OCI-LY1 (cell line): Measurements from ENCODE around the gene CX3CL1.

Source experiments
- H2AFZ ChIP-seq: fragments of 200-600 bp; sonication (generic), shearing (Covaris generic); 2 replicates; pipeline ENCODE4 v1.6.0; 2014; ENCODE audit warnings: antibody characterized with exemption, mild to moderate bottlenecking, low read length
- H3F3A ChIP-seq: fragments of 200-600 bp; sonication (generic), shearing (Covaris generic); 2 replicates; pipeline ENCODE4 v1.6.0; 2014; ENCODE audit warnings: mild to moderate bottlenecking, antibody characterized with exemption, low read length, moderate library complexity; ENCODE audit not compliant: insufficient read depth
- H3K27ac ChIP-seq: fragments of 200-600 bp; sonication (generic); 2 replicates; pipeline ENCODE4 v1.5.1; 2014; ENCODE audit warnings: low read length, mixed run types, mild to moderate bottlenecking, low read depth; ENCODE audit not compliant: poor library complexity, severe bottlenecking
- H3K27me3 ChIP-seq: fragments of 200-600 bp; sonication (generic); 2 replicates; pipeline ENCODE4 v1.6.0; 2014; ENCODE audit warnings: antibody characterized with exemption, mild to moderate bottlenecking, low read length, moderate library complexity; ENCODE audit not compliant: insufficient read depth
- H3K36me3 ChIP-seq: fragments of 200-600 bp; sonication (generic); 2 replicates; pipeline ENCODE4 v1.6.1; 2014; ENCODE audit warnings: mild to moderate bottlenecking, antibody characterized with exemption, low read length, moderate library complexity, mixed read lengths; ENCODE audit not compliant: insufficient read depth
- H3K4me1 ChIP-seq: fragments of 200-600 bp; sonication (generic); 2 replicates; pipeline ENCODE4 v1.5.1; 2014; ENCODE audit warnings: mild to moderate bottlenecking, low read length, moderate library complexity; ENCODE audit not compliant: insufficient read depth, severe bottlenecking
- H3K4me2 ChIP-seq: fragments of 200-600 bp; sonication (generic), shearing (Covaris generic); 2 replicates; pipeline ENCODE4 v1.6.1; 2014; ENCODE audit warnings: low read length
- H3K4me3 ChIP-seq: fragments of 200-600 bp; sonication (generic); 2 replicates; pipeline ENCODE4 v1.5.1; 2014; ENCODE audit warnings: low read length, low read depth, mild to moderate bottlenecking, mixed read lengths; ENCODE audit not compliant: poor library complexity, severe bottlenecking
- H3K79me2 ChIP-seq: fragments of 200-600 bp; shearing (Covaris generic); 2 replicates; pipeline ENCODE4 v1.6.1; 2016; ENCODE audit warnings: mixed run types, low read length, mixed read lengths; ENCODE audit not compliant: insufficient read depth
- H3K9ac ChIP-seq: fragments of 200-600 bp; sonication (generic), shearing (Covaris generic); 2 replicates; pipeline ENCODE4 v1.6.1; 2014; ENCODE audit warnings: mild to moderate bottlenecking, low read length, mixed read lengths
- H3K9me2 ChIP-seq: fragments of 200-600 bp; sonication (generic), shearing (Covaris generic); 2 replicates; pipeline ENCODE4 v1.6.1; 2014; ENCODE audit warnings: low read depth, mild to moderate bottlenecking, low read length, mixed read lengths
- H3K9me3 ChIP-seq: fragments of 200-600 bp; shearing (Covaris generic); 2 replicates; pipeline ENCODE4 v1.6.1; 2014; ENCODE audit warnings: low read length, mixed read lengths
- H4K20me1 ChIP-seq: fragments of 200-600 bp; sonication (generic), shearing (Covaris generic); 2 replicates; pipeline ENCODE4 v1.6.0; 2016; ENCODE audit warnings: mild to moderate bottlenecking, low read length; ENCODE audit not compliant: insufficient read depth
- EZH2 ChIP-seq: fragments of 200-600 bp; sonication (generic), shearing (Covaris generic); IDR thresholded peaks from 2 replicates; pipeline ENCODE4 v1.8.0; 2017; ENCODE audit warnings: borderline replicate concordance, mixed run types, mild to moderate bottlenecking, antibody characterized with exemption, low read length, moderate library complexity, mixed read lengths
- TF ChIP-seq, protein P1 (sequence below): fragments of 200-600 bp; sonication (generic), shearing (Covaris generic); IDR thresholded peaks from 2 replicates; pipeline ENCODE4 v1.5.1; 2017; ENCODE audit warnings: mild to moderate bottlenecking, antibody characterized with exemption, low read length, moderate library complexity, mixed read lengths

Gene CX3CL1

DNA sequence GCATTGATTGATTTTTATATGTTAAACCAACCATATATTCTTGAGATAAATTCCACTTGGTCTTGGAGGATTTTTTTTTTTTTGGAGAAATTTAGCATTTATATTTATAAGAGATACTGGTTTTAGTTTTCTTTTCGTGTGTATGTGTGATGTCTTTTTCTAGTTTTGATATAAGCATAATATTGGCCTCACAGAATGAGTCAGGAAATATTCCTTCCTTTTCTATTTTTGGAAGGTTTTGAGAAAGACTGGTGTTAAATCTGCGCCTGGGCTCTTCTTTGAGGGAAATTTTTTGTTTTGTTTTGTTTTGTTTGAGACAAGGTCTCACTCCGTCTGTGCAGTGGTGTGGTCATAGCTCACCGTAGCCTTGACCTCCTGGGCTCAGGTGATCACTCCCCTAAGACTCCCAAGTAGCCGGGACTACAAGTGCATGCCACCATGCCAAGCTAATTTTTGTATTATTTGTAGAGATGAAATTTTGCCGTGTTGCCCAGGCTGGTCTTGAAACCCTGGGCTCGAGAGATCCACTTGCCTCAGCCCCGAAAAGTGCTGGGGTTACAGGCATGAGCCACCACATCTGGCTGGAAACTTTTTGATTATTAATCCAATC, 42.5 kb upstream of the CX3CL1 start:
- TF ChIP-seq, protein P1, sequence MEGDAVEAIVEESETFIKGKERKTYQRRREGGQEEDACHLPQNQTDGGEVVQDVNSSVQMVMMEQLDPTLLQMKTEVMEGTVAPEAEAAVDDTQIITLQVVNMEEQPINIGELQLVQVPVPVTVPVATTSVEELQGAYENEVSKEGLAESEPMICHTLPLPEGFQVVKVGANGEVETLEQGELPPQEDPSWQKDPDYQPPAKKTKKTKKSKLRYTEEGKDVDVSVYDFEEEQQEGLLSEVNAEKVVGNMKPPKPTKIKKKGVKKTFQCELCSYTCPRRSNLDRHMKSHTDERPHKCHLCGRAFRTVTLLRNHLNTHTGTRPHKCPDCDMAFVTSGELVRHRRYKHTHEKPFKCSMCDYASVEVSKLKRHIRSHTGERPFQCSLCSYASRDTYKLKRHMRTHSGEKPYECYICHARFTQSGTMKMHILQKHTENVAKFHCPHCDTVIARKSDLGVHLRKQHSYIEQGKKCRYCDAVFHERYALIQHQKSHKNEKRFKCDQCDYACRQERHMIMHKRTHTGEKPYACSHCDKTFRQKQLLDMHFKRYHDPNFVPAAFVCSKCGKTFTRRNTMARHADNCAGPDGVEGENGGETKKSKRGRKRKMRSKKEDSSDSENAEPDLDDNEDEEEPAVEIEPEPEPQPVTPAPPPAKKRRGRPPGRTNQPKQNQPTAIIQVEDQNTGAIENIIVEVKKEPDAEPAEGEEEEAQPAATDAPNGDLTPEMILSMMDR, result no peak
- no peak for TF ChIP-seq EZH2
- no peaks in the 10 kb centered on the region for H4K20me1 ChIP-seq
- H2AFZ ChIP-seq, result no peak overlapping the region
- no peak overlapping the region for H3K4me3 ChIP-seq
- H3K9ac ChIP-seq, result no peak overlapping the region
- no peak overlapping the region for H3K27ac ChIP-seq
- no peak overlapping the region for H3K4me2 ChIP-seq
- H3K9me3 ChIP-seq, result 0 out of 2 replicates have a peak, but pooled peaks cover 2% of the 10 kb centered on the region
- no peaks in the 10 kb centered on the region for H3K36me3 ChIP-seq
- no peaks in the 10 kb centered on the region for H3F3A ChIP-seq
- no peaks in the 10 kb centered on the region for H3K79me2 ChIP-seq
- no peaks in the 10 kb centered on the region for H3K27me3 ChIP-seq
- no peaks in the 10 kb centered on the region for H3K9me2 ChIP-seq
- no peaks in the 10 kb centered on the region for H3K4me1 ChIP-seq

DNA sequence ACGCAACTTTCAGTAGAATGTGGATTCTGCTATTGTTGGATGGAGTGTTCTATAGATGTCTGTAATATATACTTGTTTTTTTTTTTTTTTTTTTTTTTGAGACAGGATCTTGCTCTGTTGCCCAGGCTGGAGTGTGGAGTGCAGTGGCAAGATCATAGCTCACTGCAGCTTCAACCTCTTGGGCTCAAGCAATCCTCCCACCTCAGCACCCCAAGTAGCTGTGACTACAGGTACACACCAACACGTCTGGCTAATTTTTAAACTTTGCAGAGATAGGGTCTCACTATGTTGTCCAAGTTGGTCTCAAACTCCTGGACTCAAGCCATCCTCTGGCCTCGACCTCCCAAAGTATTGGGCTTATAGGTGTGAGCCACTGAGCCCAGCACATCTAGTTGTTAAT, 40.9 kb upstream of the CX3CL1 start:
- Histone ChIP-seq H3K9ac (no peak overlapping the region), H3K4me1 (no peaks in the 10 kb centered on the region), H3K27ac (no peak overlapping the region), H3F3A (no peaks in the 10 kb centered on the region), H3K9me2 (no peaks in the 10 kb centered on the region), H2AFZ (no peak overlapping the region), H3K9me3 (0 out of 2 replicates have a peak, but pooled peaks cover under 1% of the 10 kb centered on the region), H3K79me2 (no peaks in the 10 kb centered on the region), H3K4me3 (no peak overlapping the region), H4K20me1 (no peaks in the 10 kb centered on the region), H3K27me3 (no peaks in the 10 kb centered on the region), H3K4me2 (no peak overlapping the region), H3K36me3 (no peaks in the 10 kb centered on the region)
- no peak for TF ChIP-seq EZH2
- TF ChIP-seq, protein P1, result no peak

DNA sequence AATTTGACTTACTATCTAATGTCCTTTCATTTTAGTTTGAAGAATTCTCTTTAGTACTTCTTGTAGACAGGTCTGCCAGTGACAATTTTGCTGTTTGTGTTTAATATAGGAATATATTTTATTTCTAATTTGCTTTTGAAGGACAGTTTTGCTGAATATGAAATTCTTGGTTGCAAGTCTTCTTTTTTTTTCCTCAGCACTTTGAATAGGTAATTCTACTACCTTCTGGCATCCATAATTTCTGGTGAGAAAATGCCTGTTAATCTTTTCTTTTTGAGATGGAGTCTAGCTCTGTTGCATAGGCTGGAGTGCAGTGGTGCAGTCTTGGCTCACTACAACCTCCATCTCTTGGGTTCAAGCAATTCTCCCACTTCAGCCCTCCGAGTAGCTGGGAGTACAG, 38.9 kb upstream of the CX3CL1 start:
- no peaks in the 10 kb centered on the region for H3K36me3 ChIP-seq
- H3K27ac ChIP-seq, result no peak overlapping the region
- H3K4me1 ChIP-seq, result no peaks in the 10 kb centered on the region
- H3F3A ChIP-seq, result no peaks in the 10 kb centered on the region
- H4K20me1 ChIP-seq, result no peaks in the 10 kb centered on the region
- TF ChIP-seq EZH2, result no peak
- TF ChIP-seq, protein P1, result no peak
- H3K9me2 ChIP-seq, result no peaks in the 10 kb centered on the region
- no peak overlapping the region for H3K4me3 ChIP-seq
- H3K27me3 ChIP-seq, result no peaks in the 10 kb centered on the region
- H3K79me2 ChIP-seq, result no peaks in the 10 kb centered on the region
- H3K9ac ChIP-seq, result no peak overlapping the region
- no peak overlapping the region for H2AFZ ChIP-seq
- peaks cover 4% of the 10 kb centered on the region; the same call in 1 of the 2 replicates for H3K9me3 ChIP-seq
- no peak overlapping the region for H3K4me2 ChIP-seq
